Measurements from ENCODE around the gene ARHGEF10L.

DNA sequence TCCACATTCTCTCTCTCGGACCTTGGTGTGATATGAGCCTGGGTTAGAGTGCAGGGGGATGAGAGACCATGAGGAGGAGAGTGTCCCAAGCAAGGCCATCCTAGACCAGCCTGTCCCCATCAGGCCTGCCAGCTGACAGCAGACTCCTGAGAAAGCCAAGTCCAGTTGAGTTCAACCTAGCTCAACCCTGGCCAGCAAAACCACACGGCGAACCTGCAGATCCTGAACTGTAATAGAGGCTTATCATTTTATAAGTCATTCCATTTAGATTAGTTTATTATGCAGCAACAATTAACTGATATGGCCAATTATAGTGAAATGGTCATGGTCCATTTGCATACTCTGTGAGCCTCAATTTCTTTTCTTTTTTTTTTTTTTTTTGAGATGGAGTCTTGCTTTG is 36.4 kb upstream of the ARHGEF10L start:
- TF ChIP-seq, protein P1, sequence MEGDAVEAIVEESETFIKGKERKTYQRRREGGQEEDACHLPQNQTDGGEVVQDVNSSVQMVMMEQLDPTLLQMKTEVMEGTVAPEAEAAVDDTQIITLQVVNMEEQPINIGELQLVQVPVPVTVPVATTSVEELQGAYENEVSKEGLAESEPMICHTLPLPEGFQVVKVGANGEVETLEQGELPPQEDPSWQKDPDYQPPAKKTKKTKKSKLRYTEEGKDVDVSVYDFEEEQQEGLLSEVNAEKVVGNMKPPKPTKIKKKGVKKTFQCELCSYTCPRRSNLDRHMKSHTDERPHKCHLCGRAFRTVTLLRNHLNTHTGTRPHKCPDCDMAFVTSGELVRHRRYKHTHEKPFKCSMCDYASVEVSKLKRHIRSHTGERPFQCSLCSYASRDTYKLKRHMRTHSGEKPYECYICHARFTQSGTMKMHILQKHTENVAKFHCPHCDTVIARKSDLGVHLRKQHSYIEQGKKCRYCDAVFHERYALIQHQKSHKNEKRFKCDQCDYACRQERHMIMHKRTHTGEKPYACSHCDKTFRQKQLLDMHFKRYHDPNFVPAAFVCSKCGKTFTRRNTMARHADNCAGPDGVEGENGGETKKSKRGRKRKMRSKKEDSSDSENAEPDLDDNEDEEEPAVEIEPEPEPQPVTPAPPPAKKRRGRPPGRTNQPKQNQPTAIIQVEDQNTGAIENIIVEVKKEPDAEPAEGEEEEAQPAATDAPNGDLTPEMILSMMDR (conservative IDR thresholded peaks at IDR 0.05; ENCODE audit: low read depth, low read length) = no peak
- TF ChIP-seq EZH2 (IDR thresholded peaks at IDR 0.05; ENCODE audit: low read length, unreplicated experiment) = no peak
- no peak for TF ChIP-seq EZH2phosphoT487 (IDR thresholded peaks at IDR 0.05; ENCODE audit: borderline replicate concordance, low read length)

All from PC-3 (cell line).